ENCODE data around the gene STK25. TPM values are rescaled to one million over a fixed set of nuclear protein-coding genes. Genes with fewer than 3 reads are reported as not detected.

Gene STK25
- polyA plus RNA-seq, 1 donor (not counting 4 experiments of a cell fraction or from before 2014, with no cell fraction given) = 242 TPM

- H3K27ac ChIP-seq (ENCODE audit: control insufficient read depth, insufficient read depth, low read length) = no peak overlapping the region
- H3K79me2 ChIP-seq (ENCODE audit: control insufficient read depth, insufficient read depth, low read length) = no peaks in the 10 kb centered on the region
- no peak for TF ChIP-seq EZH2 (IDR thresholded peaks at IDR 0.05; ENCODE audit: low read length)
- DNase-seq (ENCODE audit: low read depth, low spot score) (no peak), FAIRE-seq (no peak)
- no peaks in the 10 kb centered on the region for H3K27me3 ChIP-seq (ENCODE audit: control insufficient read depth, extremely low read depth, insufficient read depth, low read length)
- no peaks in the 10 kb centered on the region for H3K4me1 ChIP-seq (ENCODE audit: control insufficient read depth, extremely low read depth, insufficient read depth, low read length)
- dilution Hi-C loops (cut with MboI; ENCODE audit: extremely low pct_ligation_motif_present, low sequenced_read_pairs) = no loop called here
- H3K36me3 ChIP-seq (ENCODE audit: control insufficient read depth in 2 of 2, extremely low read depth in 1 of 2, insufficient read depth in 2 of 2, low read length in 2 of 2) = no peaks in the 10 kb centered on the region
- no peaks in the 10 kb centered on the region for H3K9me1 ChIP-seq (ENCODE audit: control insufficient read depth, extremely low read depth, insufficient read depth, low read length)
- H3K9me3 ChIP-seq (ENCODE audit: control insufficient read depth, low read depth, low read length) = no peaks in the 10 kb centered on the region
- no peaks in the 10 kb centered on the region for H4K20me1 ChIP-seq (ENCODE audit: control insufficient read depth, extremely low read depth, insufficient read depth, low read length)
- H3K4me2 ChIP-seq (ENCODE audit: control insufficient read depth, extremely low read depth, insufficient read depth, low read depth, low read length) = no peak overlapping the region
- H2AFZ ChIP-seq (ENCODE audit: control insufficient read depth, low read length) = no peak overlapping the region
- H3K9ac ChIP-seq (ENCODE audit: control insufficient read depth, extremely low read depth, insufficient read depth, low read length) = no peak overlapping the region
- no peak overlapping the region for H3K4me3 ChIP-seq (ENCODE audit: control insufficient read depth in 2 of 3, extremely low read depth in 1 of 3, insufficient read depth in 2 of 3, low read depth in 1 of 3, low read length in 3 of 3)
These were observed 14.1 kb upstream of the STK25 start for GRCh38 chr2:241522477-241522876.

GRCh38 chr2:241519669-241520068, 11.3 kb upstream of the STK25 start:
- TF ChIP-seq CTCF (optimal IDR thresholded peaks at IDR 0.05 in 1 of 3, IDR thresholded peaks at IDR 0.05 in 1 of 3, conservative IDR thresholded peaks at IDR 0.05 in 1 of 3; ENCODE audit: extremely low read depth in 1 of 3, insufficient read depth in 2 of 3, low read length in 3 of 3) = no peak
- no peak for TF ChIP-seq EZH2 (IDR thresholded peaks at IDR 0.05; ENCODE audit: low read length)
- Histone ChIP-seq H3K4me1 (ENCODE audit: control insufficient read depth, extremely low read depth, insufficient read depth, low read length) (no peaks in the 10 kb centered on the region), H3K9ac (ENCODE audit: control insufficient read depth, extremely low read depth, insufficient read depth, low read length) (no peak overlapping the region), H4K20me1 (ENCODE audit: control insufficient read depth, extremely low read depth, insufficient read depth, low read length) (no peaks in the 10 kb centered on the region), H3K36me3 (ENCODE audit: control insufficient read depth in 2 of 2, extremely low read depth in 1 of 2, insufficient read depth in 2 of 2, low read length in 2 of 2) (no peaks in the 10 kb centered on the region), H3K4me2 (ENCODE audit: control insufficient read depth, extremely low read depth, insufficient read depth, low read depth, low read length) (no peak overlapping the region), H3K9me3 (ENCODE audit: control insufficient read depth, low read depth, low read length) (no peaks in the 10 kb centered on the region), H3K4me3 (ENCODE audit: control insufficient read depth in 2 of 3, extremely low read depth in 1 of 3, insufficient read depth in 2 of 3, low read depth in 1 of 3, low read length in 3 of 3) (no peak overlapping the region), H3K27ac (ENCODE audit: control insufficient read depth, insufficient read depth, low read length) (no peak overlapping the region), H2AFZ (ENCODE audit: control insufficient read depth, low read length) (no peak overlapping the region), H3K9me1 (ENCODE audit: control insufficient read depth, extremely low read depth, insufficient read depth, low read length) (no peaks in the 10 kb centered on the region), H3K79me2 (ENCODE audit: control insufficient read depth, insufficient read depth, low read length) (no peaks in the 10 kb centered on the region), H3K27me3 (ENCODE audit: control insufficient read depth, extremely low read depth, insufficient read depth, low read length) (no peaks in the 10 kb centered on the region)
- no peak for FAIRE-seq
- dilution Hi-C loops (cut with MboI; ENCODE audit: extremely low pct_ligation_motif_present, low sequenced_read_pairs) = no loop called here
- no peak for DNase-seq (ENCODE audit: low read depth, low spot score)

GRCh38 chr2:241517297-241517696, 8.9 kb upstream of the STK25 start:
- Histone ChIP-seq H2AFZ (ENCODE audit: control insufficient read depth, low read length) (no peak overlapping the region), H3K9me1 (ENCODE audit: control insufficient read depth, extremely low read depth, insufficient read depth, low read length) (no peaks in the 10 kb centered on the region), H3K27me3 (ENCODE audit: control insufficient read depth, extremely low read depth, insufficient read depth, low read length) (no peaks in the 10 kb centered on the region), H3K4me3 (ENCODE audit: control insufficient read depth in 2 of 3, extremely low read depth in 1 of 3, insufficient read depth in 2 of 3, low read depth in 1 of 3, low read length in 3 of 3) (no peak overlapping the region), H3K9me3 (ENCODE audit: control insufficient read depth, low read depth, low read length) (no peaks in the 10 kb centered on the region), H3K4me1 (ENCODE audit: control insufficient read depth, extremely low read depth, insufficient read depth, low read length) (no peaks in the 10 kb centered on the region), H3K36me3 (ENCODE audit: control insufficient read depth in 2 of 2, extremely low read depth in 1 of 2, insufficient read depth in 2 of 2, low read length in 2 of 2) (no peaks in the 10 kb centered on the region), H4K20me1 (ENCODE audit: control insufficient read depth, extremely low read depth, insufficient read depth, low read length) (no peaks in the 10 kb centered on the region), H3K9ac (ENCODE audit: control insufficient read depth, extremely low read depth, insufficient read depth, low read length) (no peak overlapping the region), H3K79me2 (ENCODE audit: control insufficient read depth, insufficient read depth, low read length) (no peaks in the 10 kb centered on the region), H3K27ac (ENCODE audit: control insufficient read depth, insufficient read depth, low read length) (no peak overlapping the region), H3K4me2 (ENCODE audit: control insufficient read depth, extremely low read depth, insufficient read depth, low read depth, low read length) (no peak overlapping the region)
- no peak for DNase-seq (ENCODE audit: low read depth, low spot score)
- TF ChIP-seq CTCF (optimal IDR thresholded peaks at IDR 0.05 in 1 of 3, IDR thresholded peaks at IDR 0.05 in 1 of 3, conservative IDR thresholded peaks at IDR 0.05 in 1 of 3; ENCODE audit: extremely low read depth in 1 of 3, insufficient read depth in 2 of 3, low read length in 3 of 3) = no peak
- no peak for TF ChIP-seq EZH2 (IDR thresholded peaks at IDR 0.05; ENCODE audit: low read length)
- FAIRE-seq = peak; percentile 13
- dilution Hi-C loops (cut with MboI; ENCODE audit: extremely low pct_ligation_motif_present, low sequenced_read_pairs) = no loop called here

All from keratinocyte (primary cell).